Inflammatory macrophage treated with lipopolysaccharide for 1 hour (primary cell): ENCODE results near the gene CALML3.
"Not testable (repeated sequence)": the region's sequence is repeated elsewhere in the genome, so short reads cannot be mapped to it uniquely, and the experiment has no call there.

Experiments
- DNase-seq, 2 donors: peaks; one replicate each; pipeline ENCODE4 v3.0.0-alpha.2; 2020 to 2022

The CALML3 gene

DNA sequence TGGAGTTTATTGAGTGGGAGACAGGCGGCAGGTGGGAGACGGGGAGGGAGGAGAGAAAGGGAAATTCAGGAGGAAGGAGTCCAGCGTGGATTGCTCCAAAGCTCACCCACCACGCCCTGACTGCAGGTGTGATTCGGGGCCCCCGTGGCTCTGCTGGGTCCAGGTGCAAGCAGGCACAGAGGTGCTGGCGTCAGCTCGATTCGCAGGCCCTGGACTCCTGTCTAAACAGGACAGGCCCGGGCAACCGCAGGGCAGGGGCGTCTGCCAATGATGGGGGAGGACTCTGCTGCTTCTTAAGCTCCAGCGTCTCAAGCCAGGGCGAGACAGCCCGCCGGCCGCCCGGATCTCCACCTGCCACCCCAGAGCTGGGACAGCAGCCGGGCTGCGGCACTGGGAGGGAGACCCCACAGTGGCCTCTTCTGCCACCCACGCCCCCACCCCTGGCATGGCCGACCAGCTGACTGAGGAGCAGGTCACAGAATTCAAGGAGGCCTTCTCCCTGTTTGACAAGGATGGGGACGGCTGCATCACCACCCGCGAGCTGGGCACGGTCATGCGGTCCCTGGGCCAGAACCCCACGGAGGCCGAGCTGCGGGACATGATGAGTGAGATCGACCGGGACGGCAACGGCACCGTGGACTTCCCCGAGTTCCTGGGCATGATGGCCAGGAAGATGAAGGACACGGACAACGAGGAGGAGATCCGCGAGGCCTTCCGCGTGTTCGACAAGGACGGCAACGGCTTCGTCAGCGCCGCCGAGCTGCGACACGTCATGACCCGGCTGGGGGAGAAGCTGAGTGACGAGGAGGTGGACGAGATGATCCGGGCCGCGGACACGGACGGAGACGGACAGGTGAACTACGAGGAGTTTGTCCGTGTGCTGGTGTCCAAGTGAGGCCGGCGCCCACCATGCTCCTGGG, at the start of gene CALML3:
Gene CALML3, plus strand, starts transcription at position 321 of the 920 bp plus-strand sequence. Its CDS starts 125 bp downstream, at position 446.
- DNase-seq, result no peak

DNA sequence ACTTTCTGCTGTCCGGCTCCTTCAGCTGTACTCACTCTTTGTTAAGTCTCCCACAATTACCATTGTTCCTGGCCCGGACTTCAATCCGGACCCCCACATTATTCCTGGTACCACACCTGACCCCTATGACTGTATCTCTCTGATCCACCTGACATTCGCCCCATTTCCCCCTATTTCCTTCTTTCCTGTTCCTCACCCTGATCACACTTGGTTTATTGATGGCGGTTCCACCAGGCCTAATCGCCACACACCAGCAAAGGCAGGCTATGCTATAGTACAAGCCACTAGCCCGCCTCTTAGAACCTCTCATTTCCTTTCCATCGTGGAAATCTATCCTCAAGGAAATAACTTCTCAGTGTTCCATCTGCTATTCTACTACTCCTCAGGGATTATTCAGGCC, 49.7 kb upstream of the CALML3 start:
- DNase-seq, result not testable (repeated sequence)

DNA sequence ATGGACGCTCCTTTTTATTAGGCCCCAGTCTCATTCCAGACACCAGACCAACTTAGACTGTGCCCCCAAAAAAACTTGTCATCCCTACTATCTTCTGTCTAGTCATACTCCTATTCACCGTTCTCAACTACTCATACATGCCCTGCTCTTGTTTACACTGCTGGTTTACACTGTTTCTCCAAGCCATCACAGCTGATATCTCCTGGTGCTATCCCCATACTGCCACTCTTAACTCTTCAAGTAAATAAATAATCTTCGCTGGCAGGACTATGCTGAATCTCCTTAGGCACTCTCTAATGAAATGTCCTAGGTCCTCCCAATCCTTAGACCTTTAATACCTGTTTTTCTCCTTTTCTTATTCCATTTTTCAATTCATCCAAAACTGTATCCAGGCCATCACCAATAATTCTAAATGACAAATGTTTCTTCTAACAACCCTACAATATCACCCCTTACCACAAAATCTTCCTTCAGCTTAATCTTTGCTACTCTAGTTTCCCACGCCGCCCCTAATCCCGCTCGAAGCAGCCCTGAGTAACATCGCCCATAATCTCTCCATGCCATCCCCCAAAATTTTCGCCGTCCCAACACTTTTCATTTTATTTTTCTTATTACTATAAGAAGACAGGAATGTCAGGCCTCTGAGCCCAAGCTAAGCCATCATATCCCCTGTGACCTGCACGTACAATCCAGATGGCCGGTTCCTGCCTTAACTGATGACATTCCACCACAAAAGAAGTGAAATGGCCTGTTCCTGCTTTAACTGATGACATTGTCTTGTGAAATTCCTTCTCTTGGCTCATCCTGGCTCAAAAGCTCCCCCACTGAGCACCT, 48.6 kb upstream of the CALML3 start:
- not testable (repeated sequence) for DNase-seq

DNA sequence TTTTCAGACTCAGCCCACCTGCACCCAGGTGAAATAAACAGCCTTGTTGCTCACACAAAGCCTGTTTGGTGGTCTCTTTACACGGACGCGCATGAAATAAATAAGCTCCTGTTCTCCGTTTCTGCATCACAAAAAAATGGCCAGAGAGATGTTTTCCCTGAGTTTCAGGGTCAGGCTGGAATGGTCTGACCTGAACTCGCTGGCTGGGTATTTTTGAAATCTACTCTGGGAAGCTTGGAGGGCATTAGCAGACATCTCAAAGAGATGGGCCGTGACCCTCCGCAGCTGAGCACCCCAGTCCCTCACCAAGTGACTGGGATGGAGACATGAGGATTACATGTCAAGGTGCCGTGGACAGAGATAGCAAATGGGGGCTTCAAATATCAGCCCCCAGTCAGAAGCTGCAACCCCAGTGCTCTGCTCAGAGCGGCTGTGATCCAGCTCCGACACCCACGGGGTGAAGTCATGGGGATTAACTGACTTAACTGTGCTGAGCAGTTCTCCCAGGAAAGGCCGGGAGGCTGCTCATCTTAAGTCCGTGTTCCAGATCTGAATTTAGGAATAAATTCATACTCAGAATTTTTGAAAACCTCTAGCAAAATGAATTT, 47.7 kb upstream of the CALML3 start:
- DNase-seq, result no peak

DNA sequence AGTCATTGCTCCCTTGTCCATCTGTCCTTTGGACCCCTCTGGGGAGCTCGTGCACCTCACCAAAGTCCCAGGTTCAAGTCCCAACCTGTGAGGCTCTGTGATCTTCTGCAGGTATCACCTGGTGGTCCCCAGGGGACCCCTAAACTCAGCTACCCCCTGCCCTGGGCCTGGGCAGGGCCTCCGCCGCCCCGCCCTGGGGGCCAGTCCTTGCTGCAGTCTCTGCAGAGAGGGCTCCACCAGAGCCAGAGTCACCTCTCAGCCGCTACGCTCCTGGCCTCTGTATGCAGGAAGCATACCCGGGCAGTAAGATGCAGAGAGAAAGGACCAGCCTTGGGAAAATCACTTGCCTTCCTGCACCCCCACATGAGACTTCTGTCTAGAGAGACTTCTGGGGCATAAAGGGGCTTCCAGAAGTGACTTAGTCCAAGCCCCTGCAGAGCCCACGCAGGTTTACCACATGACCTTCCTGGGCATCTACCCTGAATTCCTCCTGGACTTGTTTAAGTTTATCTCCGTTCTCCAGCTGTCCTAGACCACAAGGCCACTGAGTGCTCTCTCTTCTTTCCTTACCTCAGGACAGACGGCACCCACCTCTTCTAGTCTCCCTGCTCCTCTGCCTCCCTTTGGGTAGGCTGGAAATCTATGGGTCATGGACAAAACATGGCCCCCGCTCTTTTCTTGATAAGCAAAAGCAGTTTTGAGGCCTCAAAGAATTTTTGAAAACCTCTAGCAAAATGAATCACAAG, 46.6 kb upstream of the CALML3 start:
- DNase-seq, result no peak

DNA sequence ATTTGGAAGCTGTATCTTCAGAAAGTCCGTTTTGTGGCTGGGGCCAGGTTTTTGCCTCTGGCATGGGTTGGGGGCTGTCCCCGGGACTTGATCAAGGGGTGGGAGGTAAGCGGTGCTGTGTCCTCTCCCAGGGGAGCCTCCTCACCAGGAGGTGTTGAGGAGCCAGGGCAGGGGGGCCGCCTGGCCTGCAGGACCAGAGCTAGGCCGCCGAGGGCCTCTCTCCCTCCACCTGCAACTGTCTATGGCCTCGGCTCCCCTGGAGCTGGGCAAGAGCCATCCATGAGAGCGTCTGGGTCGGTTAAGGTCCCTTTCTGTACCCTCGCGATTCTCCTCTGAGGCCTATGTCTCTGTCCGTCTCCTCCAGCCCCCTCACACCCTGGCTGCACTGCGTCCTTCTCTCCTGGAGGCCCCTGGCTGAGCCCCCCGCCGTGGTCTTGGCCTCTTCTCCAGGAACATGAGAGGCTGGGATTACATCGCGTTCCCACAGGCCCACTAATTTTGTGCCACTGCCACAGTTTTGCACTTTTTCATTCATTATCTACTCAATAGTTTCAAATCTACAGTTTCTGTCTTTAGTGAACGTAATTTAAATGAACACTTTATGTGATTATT, 46.0 kb upstream of the CALML3 start:
- no peak for DNase-seq

DNA sequence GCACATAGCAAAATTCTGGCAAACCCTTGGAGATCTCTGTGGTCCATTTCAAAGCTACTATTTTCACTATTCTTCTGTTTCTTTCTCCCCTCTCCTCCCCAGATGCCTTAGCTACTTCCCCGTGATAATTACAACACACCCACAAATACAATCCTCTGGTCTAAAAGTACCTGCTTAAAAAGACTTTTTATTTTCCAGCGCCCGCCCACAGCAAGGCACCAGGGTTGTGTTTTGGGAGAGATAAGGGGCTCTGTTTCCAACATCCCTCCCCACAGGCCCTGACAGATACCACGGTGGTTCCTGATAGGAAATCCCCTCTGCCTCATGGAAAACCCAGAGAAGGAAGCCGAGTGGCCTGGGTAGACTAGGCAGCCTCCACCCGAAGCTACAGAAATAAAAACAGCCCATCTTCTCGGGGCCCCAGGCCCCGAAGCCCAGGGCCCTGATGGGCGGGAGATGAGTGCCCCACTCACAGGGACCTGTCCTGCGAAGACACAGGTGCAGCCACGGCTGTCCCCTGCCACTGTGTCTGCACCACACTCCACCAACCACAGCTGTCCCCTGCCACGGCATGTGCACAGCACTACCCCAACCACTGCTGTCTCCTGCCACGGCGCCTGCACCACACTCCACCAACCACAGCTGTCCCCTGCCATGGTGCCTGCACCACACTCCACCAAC, 45.1 kb upstream of the CALML3 start:
- peak; percentile 45 to 46 for DNase-seq

DNA sequence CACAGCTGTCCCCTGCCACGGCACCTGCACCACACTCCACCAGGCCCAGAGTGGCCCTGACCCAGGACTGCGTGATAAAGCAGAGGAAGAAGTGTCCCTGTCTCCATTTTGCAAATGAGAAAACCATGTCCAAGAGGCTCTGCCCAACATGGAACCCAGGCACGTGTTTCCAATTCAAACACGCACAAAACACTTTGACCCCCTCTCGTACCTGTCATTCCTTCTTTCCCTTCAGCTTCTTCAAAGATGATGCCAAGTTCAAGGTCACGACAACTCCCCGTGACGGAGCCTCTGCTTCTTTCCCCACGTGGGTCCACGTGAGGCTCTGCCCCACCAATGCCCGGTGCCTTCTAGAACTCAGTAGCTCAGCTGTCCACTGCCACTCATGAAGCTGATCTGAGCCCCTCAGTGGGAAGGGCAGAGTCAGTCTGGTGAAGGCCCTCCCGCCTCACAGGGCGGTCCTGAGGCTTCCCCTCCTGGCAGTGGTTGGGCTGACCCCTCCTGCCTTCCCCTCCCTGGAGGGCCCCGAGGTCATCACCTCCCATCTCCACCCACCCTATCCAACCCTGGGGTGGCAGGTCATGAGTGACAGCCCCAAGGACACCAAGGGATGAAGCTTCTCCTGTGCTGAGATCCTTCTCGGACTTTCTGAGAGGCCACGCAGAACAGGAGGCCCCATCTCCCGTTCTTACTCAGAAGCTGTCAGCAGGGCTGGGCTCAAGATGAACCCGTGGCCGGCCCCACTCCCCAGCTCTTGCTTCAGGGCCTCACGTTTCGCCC, 44.4 kb upstream of the CALML3 start:
- no peak for DNase-seq

DNA sequence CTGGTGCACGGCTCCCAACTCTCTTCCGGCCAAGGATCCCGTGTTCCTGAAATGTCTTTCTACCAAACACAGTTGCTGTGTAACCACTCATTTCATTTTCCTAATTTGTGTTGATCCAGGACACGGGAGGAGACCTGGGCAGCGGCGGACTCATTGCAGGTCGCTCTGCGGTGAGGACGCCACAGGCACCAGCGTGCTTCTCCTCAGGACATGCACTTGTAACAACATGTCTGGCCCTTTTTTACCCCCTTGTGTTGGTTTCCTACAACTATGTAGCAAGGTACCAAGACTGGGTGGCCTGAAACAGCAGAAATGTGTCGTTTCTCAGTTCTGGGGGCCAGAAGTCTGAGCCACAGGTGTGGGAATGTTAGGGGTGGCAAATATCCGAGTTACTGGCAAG, 43.6 kb upstream of the CALML3 start:
- DNase-seq, result no peak

DNA sequence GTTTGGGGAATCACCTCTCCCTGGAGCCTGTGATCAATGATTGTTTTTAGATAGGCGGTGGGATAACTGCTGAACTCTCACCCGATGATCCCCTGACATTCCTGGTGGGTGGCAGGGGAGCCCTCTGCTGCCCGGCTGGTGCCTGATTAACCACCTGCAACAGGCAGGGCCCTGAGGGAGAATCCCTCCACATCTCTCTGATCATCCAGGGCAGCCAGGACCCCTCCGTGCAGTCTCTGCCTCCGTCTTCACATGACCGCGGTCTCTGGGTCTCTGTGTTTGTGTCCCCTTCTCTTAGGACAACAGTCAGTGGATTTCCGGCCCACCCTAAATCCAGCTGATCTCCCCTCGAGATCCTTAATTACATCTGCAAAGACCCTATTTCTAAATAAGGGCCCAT, 42.7 kb upstream of the CALML3 start:
- DNase-seq, result no peak

DNA sequence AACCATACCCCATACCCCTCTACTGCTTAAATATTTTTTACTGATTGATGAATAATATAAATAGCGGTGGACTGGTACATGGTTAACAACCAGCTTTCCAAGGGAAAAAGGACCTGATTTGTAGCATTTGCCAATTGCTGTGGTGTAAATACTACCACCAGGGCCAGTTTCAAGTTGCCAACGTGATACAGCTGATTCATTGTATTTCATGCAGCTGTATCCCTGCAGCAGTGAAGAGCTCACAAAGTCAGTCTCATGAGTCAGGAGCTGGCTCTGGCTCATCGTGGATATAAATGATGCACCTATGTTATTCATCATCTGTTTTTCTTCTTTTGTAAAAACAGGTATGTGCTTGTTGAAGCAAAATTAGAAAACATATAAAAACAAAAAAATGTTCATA, 40.6 kb upstream of the CALML3 start:
- DNase-seq, result no peak

DNA sequence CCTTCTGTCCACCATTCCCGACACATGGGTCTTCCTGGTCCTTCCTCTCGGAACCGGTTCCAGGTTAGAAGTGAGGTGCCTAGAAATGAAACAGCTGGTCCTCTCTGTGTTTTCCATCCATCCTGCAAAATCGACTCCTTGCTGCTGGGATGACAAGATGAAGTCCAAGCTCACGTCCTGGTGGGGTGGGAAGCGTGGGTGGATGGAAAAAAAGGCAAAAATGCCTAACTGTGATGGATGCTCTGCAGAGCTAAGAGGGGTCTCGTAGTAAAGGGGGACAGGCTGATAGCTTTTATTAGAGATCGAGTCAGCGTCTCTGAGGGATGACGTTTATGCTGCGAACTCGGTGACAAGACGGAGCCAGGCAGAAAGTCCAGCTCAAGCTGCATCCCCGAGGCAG, 39.5 kb upstream of the CALML3 start:
- DNase-seq, result no peak

DNA sequence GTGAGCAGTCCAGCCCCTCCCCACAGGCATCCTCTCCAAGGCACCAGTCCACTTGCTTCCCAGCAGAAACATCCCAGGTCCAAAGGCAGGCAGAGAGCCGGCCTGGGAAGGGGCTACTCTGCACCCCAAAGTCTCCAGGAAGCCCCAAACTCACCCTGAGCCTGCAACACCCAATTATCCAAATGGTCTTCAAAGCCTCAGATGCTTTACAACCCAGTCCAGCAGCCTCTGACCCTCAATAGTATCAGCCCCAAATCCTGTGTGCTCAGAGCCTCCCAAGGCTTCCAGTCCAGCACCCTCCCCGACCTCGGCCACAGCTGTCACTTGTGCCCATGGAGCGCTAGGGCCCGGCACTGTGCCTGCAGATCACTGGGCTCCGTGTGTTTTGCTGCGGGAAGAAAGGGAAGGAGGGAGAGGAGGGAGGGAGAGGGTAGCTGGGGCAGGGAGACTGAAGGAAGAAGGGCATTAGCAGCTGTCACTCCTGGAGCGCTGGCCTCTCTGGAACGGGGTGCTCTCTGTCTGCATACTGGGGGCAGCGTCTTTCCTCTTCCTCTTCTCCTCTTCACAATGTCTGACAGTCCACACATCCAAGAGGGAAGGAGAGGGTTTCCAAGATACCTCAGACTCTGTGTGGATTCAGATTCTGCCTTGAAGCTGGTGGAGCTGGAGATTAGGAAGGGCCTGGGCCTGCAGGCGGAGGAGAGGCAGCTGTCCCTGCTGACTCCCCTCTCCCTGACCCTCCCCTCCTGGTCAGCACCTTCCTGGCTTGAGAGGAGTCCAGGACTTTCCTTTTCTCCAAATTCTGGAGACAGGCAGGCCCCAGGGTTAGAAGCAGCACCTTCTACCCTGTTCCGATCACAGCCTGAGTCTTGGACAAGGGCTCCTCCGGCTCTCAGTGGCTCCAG, 38.6 kb upstream of the CALML3 start:
- DNase-seq, result no peak

DNA sequence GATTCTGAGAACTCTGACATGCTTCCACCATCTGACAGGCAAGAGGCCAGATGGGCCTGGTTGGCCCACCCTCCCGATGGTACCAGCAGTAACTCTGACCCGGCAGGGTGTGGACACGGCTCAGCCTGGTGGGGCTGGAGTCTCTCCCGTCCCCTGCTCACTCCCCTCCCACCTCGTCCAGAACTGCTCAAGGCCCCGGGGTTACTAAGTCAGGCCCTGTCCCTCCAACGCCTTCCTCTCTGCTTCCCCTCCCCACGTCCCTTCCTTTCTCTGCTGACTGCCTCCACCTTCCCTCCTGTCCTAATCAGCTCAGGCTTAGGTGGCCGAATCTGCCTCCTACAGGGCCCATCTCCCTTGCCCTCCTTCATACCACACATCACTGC, 37.9 kb upstream of the CALML3 start:
- no peak for DNase-seq

DNA sequence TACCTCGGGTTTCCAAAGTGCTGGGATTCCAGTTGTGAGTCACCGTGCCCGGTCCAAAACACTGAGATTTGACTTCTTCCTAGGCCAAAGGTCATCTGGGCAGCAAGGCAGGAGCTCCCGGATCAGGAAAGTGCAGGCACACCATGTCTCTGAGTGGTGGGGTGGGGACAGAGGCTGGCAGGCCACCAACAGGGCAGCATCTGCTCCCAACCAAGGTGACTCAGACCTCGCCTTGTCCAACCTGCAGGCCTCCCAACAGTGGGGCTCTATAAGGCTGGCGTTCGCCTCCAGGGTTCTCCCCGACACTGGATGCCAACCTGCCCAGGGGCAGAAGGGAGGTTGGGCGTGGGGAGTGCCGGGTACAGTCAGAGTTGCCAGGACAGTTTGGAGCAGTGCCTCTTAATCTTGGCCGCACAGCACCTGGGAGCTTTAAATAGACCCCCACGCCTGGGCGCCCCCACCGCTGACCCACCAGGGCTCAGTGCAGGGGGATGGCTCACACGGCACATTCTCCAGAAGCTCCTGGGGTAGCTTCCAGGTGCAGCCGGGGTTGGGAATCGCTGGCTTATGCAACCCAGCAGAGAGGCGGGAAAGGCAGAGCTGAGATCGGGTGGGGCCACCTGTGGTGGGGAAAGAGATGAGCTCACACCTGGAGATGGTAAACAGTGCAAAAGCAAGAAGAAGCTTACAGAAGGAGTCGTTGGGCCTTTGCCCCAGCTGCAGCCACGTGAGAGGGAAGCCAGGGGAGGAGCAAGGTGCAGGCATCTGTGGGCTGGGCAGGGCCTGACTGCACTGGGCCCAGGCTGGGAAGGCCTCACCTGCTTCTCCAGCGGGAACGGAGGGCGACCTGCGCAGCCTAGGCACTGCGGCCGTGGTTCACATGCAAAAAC, 36.2 kb upstream of the CALML3 start:
- DNase-seq, result no peak

DNA sequence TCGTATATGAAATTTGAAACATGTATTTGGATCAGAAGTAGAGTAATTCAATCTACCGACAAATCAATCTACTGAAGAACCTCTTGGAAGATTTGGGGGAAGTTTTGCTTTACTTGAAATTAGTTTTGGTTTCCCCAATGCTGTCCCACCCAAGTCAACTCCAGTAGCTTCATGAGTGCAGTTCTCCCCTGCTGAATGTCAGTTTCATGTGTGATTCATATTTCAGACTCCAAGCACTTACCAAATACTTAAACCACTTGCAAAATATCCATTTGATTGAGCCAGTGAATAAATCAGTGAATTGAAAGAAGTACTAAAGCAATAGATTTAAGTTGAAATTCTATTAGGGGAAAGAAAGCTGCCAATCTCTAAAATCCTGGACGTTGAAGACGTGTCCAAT, 34.7 kb upstream of the CALML3 start:
- DNase-seq, result no peak

DNA sequence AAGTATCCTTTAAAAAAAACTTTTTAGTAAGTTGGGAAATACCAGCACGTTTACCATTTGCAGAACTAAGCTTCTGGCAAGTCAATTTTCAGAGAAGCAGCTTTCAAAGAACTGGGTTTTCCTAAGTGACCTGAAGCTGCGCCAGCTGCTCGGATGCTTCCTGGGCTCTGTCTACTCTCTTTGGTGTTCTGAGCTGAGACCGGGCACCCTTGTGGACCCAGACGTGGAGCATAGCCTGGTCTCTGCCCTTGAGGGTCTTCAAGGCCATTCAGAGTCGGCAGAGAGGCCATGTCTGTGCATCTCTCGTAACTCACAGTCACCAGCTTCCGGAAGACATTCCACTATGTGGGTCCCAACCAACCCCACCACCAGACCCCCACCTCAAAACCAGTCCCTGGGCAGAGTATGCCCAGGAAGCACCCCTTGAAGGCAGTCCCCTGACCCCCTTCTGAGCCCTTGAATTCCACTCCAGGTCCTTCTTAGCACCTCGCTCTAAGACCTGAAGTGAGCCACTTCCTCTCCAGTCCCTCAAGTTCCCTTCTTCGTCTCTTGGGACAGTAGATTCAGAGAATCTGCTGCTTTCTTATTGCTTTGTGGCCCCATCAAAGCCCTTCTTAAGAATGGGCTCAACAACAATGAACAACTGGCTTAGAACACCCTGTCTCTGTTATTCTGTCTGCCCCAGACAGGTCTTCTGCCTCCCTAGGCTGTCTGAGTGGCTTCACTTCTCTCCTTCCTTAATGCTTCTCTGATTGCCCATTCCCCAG, 33.9 kb upstream of the CALML3 start:
- peak in 1 of 2 donors; percentile 5 for DNase-seq

DNA sequence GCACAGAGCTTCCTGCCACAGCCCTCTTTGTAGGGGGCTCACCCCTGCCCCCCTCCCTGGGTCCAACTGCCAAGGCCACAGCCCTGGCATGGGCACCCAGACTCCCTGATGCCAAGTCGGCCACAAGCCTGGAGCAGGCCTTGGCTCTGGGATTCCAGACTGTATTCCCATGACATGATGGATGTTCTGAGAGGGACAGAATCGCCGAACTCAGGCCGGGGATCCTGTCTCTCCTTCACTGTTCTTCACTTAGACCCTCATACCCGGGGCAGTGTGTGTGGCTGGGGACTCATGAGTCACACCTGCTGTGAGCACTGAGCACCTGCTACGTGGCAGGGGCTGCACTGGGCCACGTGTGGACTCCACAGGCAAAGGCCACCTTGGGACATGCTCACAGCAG, 33.3 kb upstream of the CALML3 start:
- no peak for DNase-seq
